Upper lobe of left lung (tissue), 4 donors: ENCODE results near the gene RFESD.

Experiments
- CTCF ChIP-seq, 6 experiments: fragments of 450-650 bp in 4 of 6; fragments of 200-600 bp in 2 of 6; sonication (generic) in 2 of 6; IDR thresholded peaks; one replicate each; pipeline ENCODE4 v1.5.1; 2016 to 2019; ENCODE audit warnings: antibody characterized with exemption in 6 of 6
- POLR2AphosphoS5 ChIP-seq, 2 donors: sonication (generic); formaldehyde crosslinking; IDR thresholded peaks; one replicate each; pipeline ENCODE4 v1.5.1; 2017; ENCODE audit warnings: antibody characterized with exemption in 2 of 2

GRCh38 chr5:95611396-95611795 lies 35.2 kb upstream of the RFESD start:
- no peak for TF ChIP-seq POLR2AphosphoS5 (IDR thresholded peaks at IDR 0.05)
- TF ChIP-seq CTCF (IDR thresholded peaks at IDR 0.05): no peak
